ELF-1 (cell line): Measurements from ENCODE around the gene TMEM108.

Source experiments
- DNase-seq: peaks from one replicate; pipeline ENCODE4 v3.0.0-alpha.2; 2016; ENCODE audit warnings: low read depth, low spot score

TMEM108 gene

DNA sequence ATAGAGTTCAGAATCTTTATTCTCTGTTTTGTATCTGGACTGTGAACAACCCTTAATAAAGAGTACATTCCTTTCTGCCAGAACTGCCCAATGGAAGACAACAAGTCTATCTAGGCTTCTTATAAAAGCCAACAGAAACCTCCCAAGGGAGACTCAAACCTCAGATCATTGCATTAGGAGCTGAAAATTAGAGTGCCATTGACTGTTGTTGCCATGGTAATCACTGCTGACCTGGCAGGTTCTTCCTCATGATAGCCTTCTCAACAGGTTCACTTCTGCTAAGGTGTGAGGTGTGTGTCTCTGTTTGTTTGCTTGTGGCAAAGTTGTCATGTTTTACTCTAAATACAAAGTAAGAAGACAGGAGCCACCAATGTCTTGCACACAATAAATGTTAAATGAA is 79.2 kb downstream of the TMEM108 start:
- no peak for DNase-seq

DNA sequence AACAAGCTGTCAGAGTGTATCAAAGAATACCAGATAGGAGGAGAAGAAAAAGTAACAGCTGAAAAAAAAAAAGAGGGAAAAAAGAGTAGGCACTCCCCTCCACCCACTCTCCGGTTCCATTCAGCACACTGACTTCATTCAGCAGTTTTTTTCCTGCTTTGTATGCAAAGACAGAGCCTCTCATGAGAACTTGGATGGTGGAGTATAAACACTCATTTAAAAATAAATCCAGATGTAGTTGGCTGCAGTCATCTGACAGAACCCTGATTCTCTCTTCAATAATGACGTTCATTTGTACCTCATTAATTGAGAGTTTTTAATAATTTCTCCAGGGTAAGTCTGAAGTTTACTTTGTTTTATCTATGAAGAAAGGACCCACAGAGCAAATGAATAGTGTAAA is 81.0 kb downstream of the TMEM108 start:
- DNase-seq: no peak

DNA sequence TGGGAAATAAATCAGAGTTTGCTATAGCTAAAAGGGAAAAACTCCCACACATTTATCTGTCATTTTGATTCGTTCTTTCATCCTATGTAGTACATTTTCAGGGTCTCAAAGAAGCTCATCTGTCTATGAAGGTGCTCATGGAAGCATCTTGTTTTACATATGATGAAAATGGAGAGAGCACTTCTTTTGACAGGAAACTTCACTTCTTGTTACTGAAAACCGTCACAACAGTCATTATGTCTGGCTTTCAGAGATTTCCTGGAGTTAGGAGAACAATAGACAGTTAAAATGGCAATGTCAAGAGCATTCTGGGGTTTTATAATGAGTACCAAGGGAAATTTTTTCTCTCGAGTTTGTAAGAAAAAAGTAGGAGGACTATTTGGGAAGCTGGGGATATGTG is 83.3 kb downstream of the TMEM108 start:
- no peak for DNase-seq

DNA sequence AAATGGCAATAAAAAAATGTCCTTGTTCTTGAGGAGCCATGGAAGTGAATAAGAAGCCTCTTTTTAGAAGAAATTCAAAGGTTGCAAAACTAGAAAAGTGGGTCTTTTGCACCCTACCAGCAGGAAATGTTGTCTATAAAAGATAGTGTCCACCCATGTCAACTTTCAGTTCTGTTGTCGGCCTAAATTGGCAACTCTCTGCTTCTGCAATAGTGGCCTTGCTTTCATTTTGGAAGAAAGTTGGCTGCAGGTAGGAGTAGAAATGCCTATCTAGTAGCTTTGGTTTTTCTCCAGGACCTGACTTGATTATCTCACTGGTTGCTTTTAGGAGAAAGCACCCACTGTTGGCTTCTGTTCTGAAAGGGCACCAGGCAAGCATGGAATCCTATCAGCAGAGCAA is 85.4 kb downstream of the TMEM108 start:
- no peak for DNase-seq

DNA sequence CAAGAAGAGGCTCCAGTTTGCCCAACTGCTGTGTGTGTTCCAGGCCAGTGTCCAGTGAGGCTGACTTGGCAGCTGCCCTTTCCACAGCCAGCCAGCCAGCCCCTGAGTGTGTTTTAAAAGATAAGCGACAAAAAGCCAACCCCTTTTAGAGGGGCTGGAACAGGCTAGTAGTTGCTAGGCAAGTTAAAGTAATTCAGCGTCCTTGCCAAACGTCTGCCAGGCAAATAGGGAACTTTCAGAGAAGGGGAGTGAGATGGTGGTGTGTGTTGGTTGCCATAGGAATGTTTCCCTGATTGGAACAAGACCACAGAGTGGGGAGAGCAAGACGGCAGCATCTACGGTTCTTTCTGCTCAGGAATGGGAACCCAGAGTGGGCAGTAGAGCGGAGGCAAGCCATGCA is 86.3 kb downstream of the TMEM108 start:
- no peak for DNase-seq

DNA sequence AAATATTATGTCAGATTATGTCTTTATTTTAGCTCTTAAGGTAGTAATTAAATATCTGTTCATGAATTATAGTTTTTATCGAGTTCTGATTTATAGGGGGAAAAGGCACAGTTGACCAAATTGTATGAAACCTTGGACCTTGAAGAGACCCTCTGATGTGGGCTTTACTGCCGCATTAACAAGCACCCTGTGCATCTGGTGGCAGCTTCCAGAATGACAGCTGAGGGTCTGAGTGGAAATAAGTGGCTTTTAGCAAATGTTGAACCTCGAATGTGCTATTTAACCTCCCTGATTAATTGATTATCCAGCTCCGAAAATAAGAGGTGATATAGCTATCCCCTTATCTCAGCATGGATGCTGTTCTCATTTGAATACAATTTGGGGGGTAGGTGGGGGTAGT is 87.0 kb downstream of the TMEM108 start:
- DNase-seq: no peak

DNA sequence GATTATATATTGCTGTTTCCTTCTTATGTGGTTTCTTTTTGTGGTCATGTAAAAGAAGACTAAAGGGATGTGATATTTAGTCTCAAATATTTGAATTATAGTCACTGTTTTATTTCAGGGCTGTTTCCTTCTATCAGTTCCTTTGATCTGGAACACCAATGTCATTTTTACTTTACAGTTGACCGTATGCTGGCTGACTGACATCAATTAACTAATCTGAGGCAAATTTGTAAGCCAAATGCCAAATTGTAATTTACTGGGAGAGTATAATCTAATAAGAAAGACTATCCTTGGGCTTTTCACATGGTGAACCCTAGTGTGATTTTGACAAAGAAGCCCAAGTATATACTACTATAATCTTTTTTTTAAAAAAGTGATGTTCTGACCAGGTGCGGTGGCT is 87.6 kb downstream of the TMEM108 start:
- no peak for DNase-seq

DNA sequence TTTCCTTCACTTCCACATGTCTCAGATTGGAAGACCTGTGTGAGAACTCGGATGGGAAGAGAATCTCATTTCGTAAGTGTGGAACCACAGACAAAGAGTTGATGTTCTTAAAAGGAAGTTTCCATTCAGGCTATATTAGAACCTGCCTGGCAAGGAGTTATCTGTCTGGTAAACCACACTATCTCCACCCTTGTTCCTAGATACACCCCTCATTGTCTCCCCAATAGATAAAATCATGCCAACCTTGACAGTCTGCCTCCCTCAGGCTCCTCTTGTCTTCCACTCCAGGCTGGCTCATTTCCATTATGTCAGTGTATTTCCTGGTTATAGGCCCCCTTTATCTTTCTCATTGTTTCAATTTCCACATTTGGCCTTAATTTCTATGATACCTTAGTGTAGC is 89.2 kb downstream of the TMEM108 start:
- DNase-seq: no peak

DNA sequence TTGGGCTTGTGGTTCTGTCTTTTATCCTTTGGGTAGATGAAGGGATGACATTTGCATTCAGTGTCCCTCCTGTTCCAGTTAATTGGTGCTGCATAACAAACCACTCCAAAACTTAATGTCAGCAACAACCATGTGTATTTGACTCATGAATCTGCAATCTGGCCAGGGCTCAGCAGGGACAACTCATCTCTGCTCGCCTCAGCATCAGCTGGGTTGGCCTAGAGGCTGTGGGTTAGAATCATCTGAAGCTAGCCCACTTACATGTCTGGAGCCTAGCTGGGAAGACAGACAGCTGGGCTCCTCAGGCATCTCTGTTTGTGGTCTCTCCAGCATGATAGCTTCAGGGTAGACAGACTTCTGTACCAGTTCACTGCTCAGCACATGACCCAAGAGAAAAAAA is 92.0 kb downstream of the TMEM108 start:
- DNase-seq: peak; percentile 34

DNA sequence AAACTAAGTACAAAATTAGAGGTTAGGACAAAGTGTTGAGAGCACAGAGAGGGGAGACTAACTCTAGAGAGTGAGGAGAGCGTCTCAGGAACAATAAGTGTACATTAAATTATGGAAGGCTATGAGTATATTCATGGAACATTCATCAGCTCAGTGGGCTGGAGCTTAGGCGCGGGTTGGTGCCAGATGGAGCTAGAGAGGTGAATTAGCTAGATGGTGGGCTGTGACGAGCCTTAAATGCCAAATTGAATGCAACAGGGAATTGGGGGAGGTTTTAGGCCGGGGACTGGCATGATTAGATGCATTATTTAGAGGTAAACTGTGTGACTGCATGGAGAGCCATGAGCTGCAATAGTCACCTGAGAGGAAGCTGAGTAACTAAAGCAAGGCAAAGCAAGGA is 97.1 kb downstream of the TMEM108 start:
- DNase-seq: no peak

DNA sequence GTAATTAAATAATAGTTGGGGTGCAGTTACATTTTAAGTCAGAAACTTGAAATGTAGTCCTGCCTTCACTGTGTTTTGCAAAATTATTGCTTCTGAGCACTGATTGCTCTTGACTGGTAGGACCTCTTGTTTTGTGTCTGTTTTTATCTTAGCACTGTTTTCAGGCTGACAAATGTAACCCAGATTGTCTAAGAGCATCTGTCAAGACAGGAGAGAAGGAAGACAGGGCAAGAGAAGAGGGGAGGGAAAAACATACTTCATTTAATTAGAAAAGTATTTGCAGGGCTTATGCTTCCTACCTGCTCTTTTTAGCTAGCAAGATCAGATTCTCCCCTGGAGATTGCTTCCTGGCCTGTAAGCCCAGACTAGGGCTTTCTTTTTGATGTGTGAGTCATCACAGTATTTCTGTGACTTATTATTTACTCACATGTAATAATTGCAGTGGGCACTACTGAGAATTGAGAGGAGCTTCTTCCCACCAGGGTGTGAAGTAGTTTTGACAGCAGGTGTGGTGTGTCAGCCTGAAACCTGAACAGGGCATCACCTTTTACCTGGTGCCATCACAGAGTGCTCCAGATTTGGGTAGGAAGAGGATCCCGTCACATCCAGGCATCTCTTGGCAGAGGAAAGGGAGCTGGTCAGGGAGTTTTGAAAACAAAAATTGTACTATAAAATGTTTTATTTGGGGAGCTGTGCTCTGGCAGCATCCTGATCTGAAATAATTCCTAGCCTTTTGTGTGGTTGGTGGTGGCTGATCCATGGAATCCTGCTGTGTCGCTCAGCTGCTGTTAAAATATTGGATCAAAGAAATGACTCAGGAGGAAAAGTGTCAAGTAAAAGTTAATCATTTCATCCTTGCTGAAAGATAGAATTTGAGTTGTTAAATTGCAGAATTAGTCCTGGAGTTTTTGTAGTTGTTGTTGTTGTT is 98.2 kb downstream of the TMEM108 start:
- no peak for DNase-seq

DNA sequence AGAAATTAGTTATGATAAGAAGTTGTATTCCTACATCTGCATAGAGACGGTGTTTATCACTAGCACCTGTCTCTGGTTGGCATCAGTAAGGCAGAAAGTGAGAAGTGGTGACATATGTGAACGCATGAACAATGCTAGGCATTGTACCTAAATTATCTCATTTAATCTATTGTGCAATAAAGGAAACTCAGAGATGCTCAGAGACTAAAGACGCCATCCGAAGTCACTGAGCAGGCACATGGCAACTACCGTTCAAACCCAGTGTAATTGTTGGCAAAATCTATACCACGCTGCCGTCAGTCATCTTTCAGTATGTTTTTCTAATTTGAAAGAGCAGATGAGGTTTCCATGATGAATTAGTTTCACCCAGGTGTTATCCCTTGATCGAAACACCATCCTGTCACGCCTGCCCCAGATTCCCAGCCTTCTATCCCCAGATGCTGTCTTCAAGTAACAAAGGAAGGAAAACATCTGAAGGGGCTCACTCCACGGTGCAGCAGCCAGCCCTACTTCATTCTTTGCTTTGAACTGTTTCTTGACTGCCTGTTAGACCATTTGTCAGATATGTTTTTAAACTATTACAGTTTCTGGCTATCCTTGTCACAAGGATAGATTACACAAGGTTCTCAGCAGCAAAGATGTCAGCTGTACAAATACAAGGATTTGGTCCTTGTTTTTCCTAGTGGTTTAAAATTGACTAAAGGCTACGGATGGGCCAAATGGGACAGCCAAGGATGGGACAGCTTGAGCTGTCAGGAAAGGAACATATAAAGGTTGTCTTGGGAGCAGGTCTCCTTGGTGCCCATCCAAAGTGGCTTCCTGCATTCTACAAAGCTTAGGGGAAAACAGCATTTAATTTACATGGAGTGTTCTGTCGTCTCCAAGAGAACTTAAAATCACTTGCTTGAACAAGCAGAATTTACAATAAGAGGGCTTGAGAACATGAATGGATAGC is 99.1 kb downstream of the TMEM108 start:
- DNase-seq: no peak

DNA sequence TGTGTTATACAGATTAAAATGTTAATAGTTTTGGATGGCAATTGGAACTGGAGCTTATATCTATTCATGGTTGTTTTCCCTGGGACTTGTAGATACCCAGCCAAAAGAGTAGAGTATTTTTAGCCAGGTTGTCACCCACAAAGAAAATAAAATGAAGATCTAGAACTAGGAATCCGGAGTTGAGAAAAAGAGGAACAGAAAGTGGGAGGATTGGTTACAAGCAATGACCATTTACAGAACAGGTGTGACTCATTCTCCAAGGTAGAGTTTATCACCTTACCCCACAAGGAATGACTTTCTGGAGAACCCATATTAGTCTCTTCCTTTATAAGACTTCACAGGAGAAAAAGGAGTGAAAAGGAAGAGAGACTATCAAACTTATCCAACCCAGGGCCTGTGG is 99.8 kb downstream of the TMEM108 start:
- DNase-seq: no peak

DNA sequence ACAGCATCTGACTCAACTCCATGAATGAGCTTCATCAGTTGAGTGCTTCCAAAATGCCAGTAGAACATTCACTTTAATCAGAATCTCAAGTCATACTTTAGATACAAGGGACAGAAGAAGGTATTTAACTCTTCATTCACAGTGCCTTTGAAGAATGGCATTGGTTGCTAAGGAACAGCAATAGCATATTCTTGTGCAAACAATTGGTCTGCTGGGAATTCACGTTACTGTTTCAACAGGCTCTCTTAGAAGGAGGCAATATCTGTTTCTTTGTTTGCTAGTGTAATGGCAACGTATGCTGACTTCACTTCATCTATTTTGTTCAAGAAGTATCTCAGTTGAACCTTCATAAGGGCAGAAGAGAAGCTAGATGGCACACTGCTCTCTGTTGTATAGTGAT is 113.9 kb downstream of the TMEM108 start:
- DNase-seq: no peak

DNA sequence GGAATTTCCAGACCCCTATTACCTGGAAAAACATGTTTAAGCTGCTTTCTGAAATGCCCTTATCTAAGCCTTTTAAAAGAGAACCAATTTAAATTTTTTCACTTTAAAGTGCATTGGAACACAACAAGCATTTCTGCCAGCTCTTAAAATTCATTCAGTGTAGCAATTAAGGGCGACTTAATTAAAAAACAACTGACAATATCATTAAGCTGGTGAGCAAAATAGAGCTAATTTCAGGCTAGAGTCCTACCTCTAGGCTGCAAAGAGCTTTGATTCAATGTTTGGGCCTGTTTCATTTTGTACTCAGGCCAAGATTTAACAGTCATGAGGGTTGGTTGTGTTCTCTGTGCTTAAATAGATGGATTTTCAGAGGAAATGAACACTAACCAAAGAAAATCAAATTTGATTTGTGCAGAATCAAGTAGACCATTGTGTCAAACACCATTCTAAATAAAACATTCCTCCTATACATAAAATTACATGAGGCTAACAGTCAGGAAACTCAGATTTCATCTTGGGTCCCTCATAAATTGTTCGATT is 114.6 kb downstream of the TMEM108 start:
- DNase-seq: no peak

DNA sequence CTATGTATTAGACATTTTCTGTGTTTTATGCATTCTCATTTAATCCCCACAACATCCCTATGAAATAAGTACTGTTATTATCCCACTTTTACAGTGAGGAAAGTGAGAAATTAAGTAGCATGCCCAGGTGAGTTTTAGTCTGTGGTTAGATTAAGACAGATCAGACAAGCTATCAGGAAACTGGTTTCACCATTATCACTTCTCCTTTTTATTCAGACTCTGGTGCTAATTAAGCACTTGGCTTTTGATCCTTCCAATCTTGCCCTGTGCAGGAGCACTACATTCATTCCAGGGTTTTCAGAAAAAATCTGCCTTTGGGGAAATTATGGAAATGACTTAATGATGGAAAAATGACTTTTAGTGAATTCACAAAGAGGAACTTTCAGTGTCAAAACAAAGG is 115.2 kb downstream of the TMEM108 start:
- DNase-seq: no peak

DNA sequence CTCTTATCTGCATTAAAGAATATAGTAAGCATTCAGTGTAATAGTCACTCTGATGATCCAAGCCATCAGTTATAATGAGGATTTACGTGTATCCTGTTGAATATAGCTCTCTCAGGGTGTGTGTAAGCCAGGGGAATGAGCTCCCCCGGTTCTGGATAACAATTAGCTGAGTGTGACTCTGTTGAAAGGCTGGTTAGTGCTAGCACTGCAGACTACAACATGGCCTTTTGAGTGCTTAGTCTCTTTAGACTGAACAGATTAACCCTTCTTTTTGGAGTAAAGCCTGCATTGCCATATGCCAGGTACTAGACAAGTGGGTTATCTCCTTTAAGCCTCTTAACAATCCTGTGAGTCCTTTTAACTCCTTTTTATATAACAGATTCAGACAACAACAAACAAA is 119.5 kb downstream of the TMEM108 start:
- DNase-seq: no peak

DNA sequence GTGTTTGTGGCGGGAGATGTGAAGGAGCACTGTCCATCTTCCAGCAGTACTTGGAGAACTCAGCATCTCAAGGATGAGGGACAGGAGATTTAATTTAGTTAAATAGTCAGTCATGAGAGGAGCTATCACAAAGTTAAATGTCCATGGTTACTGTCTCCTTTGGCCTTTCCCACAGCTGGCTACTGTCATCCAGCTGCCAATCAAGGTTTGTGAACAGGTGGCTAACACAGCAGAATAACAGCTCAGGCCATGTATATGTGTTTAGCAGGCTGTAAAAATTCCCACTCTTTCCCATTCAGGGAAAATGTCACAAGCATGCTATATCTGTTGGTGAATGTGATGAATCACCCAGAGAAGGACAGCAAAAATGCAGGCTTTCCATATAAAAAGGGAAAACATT is 120.5 kb downstream of the TMEM108 start:
- DNase-seq: no peak

DNA sequence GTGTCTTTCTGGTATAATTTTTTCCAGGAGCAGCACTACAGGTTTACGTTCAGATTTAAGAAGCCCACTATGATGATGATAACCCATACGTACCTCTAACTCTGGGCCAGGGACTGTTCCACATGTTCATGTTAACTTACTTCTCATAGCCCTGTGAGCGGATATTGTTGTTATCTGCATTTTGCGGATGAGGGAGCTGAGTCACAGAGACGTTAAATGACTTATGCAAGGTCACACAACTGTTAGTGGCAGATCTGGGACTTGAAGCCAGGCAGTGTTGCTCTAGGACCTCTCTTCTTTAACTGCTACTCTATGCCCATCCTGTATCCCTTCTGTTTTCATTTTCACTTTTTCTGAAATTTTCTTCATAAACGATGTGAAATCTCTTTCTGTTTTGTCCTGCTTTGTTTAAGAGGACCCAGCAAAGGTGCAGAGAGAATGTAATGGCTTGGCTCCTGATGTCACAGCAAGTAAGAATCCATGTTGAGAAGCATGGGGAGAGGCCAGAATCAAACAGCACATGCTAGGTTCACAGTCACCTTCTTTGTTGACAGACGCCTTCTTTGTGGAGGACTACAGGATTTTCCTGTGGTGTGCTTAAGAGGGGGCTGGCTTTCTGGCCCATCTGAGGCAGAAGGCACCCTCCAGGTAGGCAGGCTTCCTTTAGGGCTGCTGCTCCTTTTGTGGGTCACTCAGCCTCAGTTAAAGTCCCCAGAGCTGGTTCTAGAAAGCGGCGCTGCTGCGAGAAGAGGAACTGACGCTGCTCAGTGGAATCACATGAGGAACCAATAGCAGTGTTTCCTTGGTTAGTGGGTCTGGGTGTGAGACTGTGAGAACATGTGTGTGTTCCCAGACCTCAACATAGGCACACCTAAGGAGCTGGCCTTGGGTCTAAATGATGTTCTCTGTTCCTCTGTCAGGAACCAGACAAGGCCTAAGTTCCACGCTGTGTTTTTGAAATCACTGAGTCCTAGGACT is 121.6 kb downstream of the TMEM108 start:
- DNase-seq: no peak

DNA sequence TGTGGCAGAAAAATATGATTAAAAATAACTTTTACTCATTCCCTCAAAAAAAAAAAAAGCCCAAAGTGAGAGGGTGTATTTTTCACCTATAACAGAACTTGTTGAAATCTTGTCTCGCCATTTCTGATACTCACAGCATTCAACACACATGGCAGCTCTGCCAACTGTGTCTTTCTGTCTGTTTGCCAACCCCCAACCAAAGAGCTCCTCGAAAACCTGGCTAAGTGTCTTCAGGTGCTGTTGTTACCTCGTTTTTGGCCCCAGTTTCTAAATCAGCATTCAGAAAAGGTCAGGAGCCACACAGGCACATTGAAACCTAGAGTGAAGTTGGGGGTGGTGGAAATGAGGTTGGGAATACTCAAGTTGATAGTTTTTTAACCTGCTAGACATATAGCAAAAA is 123.5 kb downstream of the TMEM108 start:
- no peak for DNase-seq

DNA sequence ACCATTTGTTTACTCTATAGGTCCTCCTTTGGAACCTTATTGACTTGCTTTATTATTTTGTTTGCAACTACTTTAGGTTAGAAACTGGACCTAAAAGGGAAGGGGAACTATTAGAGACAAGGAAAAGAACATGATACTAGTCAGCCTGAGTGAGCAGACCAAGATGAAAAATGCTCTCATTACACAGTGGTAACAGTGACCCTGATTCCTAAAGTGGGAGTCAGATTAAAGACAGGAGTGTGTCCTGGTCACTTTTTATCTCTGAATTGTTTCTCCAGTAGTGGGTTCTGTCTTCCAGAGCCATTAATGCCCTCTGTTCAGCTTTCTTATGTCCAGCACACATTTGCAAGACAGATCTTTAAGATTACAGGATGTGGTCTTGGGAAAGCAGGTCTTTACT is 124.1 kb downstream of the TMEM108 start:
- no peak for DNase-seq
